ENCODE results near the gene OR5H6.

DNA sequence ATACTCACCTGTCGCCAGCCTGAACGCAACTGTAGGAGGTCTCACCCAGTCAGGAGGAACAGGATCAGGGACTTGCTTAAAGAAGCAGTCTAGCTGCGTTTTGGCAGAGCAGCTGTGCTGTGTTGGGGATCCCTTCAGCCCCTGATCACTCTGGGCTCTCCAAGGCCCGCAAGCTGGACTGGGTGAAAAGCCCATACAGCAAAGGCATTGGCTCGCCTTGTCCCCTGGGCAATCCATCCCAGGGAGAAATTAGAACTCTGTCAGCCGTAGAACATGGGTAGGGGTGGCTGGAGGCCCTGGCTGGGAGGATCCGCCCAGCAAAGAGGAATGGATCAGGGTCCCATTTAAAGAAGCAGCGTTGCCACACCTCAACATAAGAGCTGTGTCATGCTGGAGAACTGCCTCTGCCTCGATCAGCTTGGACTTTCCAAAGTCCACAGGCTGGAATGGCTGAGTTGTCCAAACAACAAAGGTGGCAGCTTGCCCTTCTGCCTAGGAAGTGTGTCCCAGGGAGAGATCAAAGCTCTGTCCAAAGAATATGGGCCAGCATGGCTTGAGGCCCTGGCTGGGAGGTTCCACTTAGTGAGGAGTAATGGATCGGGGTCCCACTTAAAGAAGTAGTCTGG is 27.4 kb downstream of the OR5H6 start:
- TF ChIP-seq POLR2A (IDR thresholded peaks at IDR 0.05) = no peak
- TF ChIP-seq, protein P1, sequence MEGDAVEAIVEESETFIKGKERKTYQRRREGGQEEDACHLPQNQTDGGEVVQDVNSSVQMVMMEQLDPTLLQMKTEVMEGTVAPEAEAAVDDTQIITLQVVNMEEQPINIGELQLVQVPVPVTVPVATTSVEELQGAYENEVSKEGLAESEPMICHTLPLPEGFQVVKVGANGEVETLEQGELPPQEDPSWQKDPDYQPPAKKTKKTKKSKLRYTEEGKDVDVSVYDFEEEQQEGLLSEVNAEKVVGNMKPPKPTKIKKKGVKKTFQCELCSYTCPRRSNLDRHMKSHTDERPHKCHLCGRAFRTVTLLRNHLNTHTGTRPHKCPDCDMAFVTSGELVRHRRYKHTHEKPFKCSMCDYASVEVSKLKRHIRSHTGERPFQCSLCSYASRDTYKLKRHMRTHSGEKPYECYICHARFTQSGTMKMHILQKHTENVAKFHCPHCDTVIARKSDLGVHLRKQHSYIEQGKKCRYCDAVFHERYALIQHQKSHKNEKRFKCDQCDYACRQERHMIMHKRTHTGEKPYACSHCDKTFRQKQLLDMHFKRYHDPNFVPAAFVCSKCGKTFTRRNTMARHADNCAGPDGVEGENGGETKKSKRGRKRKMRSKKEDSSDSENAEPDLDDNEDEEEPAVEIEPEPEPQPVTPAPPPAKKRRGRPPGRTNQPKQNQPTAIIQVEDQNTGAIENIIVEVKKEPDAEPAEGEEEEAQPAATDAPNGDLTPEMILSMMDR (IDR thresholded peaks at IDR 0.05) = no peak

Data from thyroid gland (tissue), 4 donors.